Peyer's patch (tissue), 4 donors: ENCODE results near the gene P2RY8.

Experiments
- POLR2A ChIP-seq, 2 donors: fragments of 450-650 bp; IDR thresholded peaks; one replicate each; pipeline ENCODE4 v1.5.1; 2017; ENCODE audit warnings: antibody characterized with exemption in 2 of 2, mild to moderate bottlenecking in 2 of 2, moderate library complexity in 2 of 2
- TF ChIP-seq, protein P1 (sequence below), 6 experiments: fragments of 450-650 bp in 4 of 6; fragments of 200-600 bp in 2 of 6; sonication (generic) in 1 of 6; IDR thresholded peaks; one replicate each; pipeline ENCODE4 v1.5.1; 2017 to 2019; ENCODE audit warnings: antibody characterized with exemption in 6 of 6, mild to moderate bottlenecking in 3 of 6, moderate library complexity in 1 of 6

DNA sequence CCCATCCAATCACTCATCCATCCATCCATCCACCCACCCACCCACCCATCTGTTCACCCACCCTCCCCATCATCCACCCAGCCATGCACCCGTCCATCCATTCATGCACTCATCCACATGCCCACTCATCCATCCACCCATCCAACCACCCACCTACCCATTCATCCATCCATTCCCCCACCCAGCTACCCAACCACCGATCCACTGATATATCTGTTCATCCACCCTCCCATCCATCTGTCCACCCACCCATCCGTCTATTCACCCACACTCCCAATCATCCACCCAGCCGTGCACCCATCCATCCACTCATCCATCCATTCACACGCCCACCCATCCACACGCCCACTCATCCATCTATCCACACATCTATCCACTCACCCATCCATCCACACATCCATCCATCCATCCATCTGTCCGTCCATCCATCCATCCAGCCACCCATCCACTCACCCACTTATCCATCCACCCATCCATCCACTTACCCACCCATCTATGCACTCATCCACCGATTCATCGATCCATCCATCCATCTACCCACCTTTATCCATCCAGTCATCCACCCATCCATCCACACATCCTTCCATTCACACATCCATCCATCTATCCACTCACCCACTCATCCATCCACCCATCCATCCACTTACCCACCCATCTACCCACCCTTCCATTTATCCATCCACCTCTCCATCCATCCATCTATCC lies 112.7 kb downstream of the P2RY8 start:
- TF ChIP-seq POLR2A (IDR thresholded peaks at IDR 0.05), result no peak
- TF ChIP-seq, protein P1, sequence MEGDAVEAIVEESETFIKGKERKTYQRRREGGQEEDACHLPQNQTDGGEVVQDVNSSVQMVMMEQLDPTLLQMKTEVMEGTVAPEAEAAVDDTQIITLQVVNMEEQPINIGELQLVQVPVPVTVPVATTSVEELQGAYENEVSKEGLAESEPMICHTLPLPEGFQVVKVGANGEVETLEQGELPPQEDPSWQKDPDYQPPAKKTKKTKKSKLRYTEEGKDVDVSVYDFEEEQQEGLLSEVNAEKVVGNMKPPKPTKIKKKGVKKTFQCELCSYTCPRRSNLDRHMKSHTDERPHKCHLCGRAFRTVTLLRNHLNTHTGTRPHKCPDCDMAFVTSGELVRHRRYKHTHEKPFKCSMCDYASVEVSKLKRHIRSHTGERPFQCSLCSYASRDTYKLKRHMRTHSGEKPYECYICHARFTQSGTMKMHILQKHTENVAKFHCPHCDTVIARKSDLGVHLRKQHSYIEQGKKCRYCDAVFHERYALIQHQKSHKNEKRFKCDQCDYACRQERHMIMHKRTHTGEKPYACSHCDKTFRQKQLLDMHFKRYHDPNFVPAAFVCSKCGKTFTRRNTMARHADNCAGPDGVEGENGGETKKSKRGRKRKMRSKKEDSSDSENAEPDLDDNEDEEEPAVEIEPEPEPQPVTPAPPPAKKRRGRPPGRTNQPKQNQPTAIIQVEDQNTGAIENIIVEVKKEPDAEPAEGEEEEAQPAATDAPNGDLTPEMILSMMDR (IDR thresholded peaks at IDR 0.05), result no peak
